IPS-NIHi11 (cell line): ENCODE results near the gene MIGA1.
A peak's percentile ranks its signal among the peaks of the same experiment; 100 is the strongest.

ENCODE experiments used
- DNase-seq: peaks from one replicate; pipeline ENCODE4 v3.0.0; 2012; ENCODE audit warnings: mixed read lengths, low spot score

Gene MIGA1

DNA sequence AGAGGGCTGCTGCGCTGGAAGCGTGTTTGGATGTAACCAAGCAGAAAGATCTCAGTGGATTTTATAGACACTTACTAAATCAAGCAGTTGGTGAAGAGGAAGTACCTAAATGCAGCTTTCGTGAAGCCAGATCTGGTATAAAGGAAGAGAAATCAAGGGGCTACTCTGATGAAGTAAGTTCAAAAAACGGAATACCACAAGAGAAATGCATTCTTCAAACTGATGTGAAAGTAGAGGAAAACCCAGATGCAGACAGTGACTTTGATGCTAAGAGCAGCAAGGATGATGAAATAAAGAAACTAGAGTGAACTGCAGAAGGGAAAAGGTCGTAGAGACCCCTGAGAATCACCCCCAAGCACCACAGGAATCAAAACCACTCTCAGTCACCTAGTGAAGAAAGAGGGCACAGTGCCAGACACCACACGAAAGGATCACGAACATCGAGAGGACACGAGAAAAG, 68.2 kb downstream of the MIGA1 start:
- DNase-seq: no peak

DNA sequence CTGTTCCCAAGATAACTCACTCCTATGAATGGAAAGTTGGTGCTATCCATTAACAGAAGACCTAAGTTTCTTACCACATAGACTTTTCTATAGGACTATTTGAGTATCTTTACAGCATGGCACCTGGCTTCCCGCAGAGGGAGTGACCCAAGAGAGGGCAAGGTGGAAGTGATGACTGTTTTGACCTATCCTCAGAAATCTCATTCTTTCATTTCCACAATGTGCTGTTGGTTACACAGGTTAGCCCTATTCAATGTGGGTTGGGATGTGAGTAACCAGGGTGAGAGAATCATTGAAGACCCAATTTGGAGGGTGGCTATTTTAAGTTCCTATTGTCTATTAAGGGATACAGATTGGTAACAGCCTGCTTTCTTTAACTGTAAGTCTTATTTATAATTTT, 70.6 kb downstream of the MIGA1 start:
- DNase-seq: no peak

GRCh38 chr1:77857552-77857951, 78.1 kb downstream of the MIGA1 start:
- no peak for DNase-seq

- no peak for DNase-seq
These were observed 79.3 kb downstream of the MIGA1 start for GRCh38 chr1:77858725-77859124.

DNA sequence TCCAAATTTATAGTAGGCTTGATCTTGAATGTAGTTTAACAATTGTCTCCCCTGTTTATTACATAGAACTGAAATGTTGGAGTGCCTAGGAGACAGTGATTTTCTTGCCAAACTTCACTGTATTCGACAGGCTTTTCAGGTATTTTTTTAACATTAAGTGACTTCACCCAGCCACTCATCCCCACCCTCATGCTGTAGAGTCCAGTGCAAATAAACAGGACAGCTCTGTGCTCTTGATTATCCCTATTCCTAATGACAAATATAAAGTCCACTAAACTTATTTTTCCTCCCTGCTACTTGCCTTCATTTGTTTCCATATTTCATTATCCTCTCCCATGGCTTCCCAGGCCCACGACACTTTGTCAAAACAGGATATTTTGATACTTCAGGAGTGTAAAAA, 79.8 kb downstream of the MIGA1 start:
- DNase-seq: no peak

DNA sequence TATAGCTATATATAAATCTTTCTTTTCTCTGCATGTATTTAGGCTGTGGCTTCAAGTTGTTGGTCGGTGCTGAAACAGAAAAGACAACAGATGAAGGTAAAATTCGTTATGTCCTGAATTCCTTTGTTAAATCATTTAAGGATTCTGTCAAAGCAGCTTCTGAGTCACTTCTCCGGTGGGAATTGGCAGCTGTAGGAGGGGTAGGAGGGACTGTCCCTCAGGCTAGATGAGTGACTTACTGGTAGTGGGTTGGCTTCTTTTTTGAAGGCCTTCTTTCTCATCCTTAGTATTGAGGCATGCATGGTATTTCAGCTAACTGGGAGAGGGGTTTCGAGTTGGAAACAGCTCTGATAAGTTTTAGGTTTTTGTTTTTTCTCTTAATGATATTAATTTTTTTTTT, 86.8 kb downstream of the MIGA1 start:
- DNase-seq: no peak

DNA sequence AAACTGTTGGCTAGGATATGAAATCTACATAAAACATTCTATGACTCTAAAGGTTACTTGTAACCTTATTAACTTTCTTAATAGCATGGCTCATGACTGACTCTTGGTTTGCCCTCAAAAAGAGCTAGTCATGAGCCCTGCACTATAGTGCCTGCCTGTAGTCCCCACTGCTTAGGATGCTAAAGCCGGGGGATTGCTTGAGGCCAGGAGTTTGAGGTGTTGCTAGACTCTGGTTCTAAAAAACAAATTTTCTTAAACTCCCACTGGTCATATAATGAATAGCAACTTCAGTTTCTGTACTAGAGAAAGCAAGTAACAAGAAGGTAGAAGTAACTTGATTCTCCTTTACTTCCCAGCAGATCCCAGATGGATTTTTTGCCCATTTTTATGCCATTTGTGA, 93.2 kb downstream of the MIGA1 start:
- DNase-seq: no peak

GRCh38 chr1:77873461-77873860, 94.0 kb downstream of the MIGA1 start:
- DNase-seq: no peak

GRCh38 chr1:77874804-77875445, 95.5 kb downstream of the MIGA1 start:
- DNase-seq: no peak

GRCh38 chr1:77876884-77877283, 97.4 kb downstream of the MIGA1 start:
- DNase-seq: no peak

DNA sequence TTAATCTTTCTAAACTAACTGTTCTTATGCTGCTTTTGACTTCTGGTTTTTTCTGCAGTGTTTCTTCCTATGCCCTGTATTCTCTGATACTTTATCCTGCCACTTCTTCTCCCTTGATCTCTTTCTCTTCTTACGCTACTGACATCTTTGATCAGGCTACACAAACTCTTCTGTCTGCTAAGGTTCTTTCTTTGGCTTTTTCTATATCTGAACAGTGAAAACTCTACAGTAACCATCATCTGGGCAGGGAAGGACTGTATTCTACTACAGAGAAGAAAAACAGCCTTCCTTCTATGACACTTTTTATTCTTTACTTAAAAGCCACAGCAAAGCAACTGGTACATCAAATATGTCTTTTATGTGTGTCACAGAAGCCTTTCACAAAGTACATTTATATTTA, 101.6 kb downstream of the MIGA1 start:
- DNase-seq: no peak

DNA sequence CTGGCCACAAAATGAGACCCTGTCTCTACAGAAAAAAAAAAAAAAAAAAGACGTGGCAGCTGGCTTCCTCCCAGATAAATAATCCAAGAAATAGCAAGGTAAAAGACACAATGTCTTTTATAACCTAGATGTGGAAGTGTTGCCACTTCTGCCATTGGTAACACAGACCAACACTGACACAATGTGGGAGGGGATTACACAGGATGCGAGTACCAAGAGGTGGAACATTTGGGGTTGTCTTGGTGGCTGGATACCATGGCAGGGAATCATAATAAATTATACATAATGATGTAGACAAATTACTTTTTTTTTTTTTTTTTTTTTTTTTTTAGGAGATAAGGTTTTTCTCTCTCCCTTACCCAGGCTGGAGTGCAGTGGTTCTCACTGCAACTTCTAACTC, 103.0 kb downstream of the MIGA1 start:
- no peak for DNase-seq

- DNase-seq: peak; percentile 80
These were observed 108.8 kb downstream of the MIGA1 start, which contains the start of gene NEXN for GRCh38 chr1:77888081-77888780. Gene NEXN, plus strand, starts transcription at chr1:77888624. Its CDS starts 27,483 bp downstream, at chr1:77916107.

DNA sequence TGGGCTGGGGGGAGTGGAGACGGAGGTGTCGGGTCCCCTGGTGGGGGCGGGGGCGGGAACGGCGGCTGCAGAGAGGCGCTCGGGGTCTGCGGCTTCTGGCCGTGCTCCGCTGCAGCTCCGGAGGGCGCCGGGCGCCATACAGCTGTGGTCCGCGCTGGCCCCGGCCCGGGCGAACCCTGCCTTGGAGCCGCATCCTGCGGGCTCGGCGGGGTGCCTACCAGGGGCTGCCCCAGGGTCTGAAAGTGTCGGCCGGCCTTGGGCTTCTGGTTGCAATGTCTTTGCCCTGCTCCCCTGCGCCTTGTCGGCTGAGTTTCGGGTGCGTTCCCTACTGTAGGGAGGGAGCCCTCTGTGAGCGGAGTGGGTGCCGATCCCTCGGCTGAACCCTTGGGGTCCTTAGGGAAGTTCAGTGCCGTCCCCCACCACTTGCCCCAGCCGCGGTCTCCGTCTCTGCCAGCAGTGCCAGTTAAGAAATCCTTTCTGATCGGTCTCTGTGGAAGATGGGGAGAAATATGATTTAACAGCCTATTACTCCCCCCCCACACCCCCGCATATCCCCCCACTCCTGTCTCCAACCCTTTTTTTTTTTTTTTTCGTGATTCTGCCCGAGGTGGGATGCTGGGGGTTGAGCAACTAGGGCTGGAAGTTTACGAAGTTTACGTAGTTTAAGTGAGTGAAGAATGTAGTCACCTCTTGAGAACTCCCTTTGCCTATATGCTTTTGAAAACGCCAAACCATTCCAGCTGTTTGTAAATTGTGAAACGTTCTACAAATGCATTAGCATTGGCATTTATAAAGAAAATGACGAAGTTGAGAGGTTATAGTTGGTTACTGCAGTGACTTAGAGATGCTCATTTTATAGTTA, 109.6 kb downstream of the MIGA1 start:
- DNase-seq: peak; percentile 74

GRCh38 chr1:77889671-77890070, 110.2 kb downstream of the MIGA1 start:
- no peak for DNase-seq

DNA sequence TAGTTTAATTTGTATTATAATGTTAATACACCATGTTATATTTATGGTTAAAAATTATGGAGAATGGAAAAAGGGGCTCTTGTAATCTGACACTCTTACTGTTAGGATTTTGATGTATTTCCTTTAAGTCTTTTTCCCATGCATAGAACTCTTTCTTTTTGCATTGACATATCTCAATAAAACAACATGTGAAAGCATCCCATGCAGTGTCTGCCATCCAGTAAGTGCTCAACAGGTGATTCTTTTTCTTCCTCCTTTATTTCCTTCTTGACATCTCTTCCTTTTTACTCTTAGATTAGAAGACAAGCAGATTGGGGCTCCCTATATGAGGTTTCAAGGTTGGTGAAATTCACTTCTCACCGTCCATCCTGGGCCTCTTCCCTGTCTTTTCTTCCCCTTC, 111.8 kb downstream of the MIGA1 start:
- DNase-seq: no peak

DNA sequence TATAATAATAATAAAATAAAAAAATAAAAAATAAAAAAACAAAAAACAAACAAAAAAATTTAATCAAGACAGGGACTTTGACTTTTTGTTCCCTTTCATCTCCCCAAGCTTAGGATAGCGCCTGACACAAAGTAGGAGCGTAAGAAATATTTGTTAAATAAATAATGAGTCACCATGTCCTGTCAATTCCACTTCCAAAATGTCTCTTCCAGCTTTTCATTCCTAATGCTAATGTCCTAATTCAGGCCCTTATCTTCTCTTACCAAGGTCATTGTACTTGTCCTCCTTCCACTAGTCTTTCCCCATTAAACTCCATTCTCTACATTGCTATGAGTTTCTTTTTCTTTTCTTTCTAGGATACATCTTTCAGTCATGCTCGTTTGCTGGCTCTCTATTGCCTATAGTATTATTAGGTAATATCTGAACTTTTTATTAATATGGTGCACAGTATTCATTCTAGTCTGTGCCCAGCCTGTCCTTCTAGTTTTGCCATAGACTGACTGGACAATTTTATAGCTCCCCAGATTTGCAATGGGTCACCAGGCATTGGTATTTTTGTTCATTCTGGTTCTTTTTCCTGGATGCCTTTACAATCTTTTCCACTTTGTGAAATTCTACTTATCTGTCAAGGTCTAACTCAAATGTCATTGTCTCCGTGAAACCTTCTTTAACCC, 120.3 kb downstream of the MIGA1 start:
- DNase-seq: no peak

DNA sequence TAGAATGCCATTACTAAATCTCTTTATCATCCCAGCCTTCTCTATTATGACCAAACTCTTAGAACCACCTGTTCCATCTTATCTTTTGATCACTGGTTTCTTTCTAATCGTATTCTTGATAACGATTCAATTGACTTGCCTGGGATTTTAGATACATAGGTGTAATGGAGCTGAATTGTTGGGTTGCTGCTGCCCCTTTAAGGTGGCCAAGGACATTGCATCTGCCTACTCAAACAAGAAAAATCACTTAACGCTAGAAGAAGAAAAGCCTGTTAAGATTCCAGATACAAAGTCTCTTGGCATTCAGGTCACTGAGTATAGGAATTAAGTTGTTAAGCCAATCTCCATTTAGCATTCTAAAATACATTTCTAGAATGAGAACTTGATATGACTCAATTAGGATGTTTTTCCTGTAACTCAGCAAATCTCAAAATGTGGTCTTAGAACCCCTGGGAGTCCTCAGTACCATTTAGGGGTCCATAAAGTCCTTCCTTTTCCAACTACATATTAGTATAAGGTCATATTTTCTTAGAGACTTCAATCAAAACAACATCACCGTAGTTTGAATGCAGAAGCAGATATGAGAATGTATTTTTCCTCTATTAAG, 121.3 kb downstream of the MIGA1 start:
- DNase-seq: peak; percentile 43

DNA sequence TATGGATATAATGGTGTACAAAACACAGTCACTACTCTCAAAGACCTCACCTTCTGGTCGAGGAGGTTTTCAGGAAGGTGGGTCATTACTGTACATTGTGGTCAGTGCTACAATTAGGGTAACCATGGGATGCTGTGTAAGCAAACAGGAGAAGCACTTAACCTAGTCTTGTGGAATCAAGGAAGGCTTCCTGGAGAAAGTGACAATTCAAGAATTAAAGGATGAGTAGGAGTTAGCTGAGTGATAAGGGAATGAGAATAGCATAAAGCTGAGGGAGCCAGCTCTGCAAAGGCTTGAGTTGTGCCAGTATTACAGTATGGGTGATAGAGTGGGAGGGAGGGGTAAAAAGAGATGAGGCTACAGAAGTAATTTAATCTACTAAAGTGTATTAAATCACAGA, 126.2 kb downstream of the MIGA1 start:
- no peak for DNase-seq

- DNase-seq: no peak
These were observed 126.6 kb downstream of the MIGA1 start for GRCh38 chr1:77906019-77906545.

GRCh38 chr1:77906624-77907023, 127.2 kb downstream of the MIGA1 start:
- DNase-seq: no peak

DNA sequence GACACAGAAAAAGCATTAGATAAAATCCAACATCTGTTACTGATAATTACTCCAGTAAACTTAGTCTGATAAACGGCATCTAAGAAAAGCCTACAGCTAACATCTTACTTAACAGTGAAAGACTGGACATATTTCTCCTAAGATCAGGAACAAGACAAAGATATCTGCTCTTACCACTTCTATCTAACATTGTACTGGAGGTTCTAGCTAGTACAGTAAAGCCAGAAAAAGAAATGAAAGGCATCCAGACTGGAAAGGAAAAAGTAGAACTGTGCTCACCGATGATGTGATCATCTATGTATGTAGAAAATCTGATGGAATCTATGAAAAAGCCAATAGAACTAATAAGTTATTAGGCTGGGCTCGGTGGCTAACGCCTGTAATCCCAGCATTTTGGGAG, 130.7 kb downstream of the MIGA1 start:
- DNase-seq: no peak
